Stimulated activated naive CD4-positive, alpha-beta T cell (primary cell): ENCODE measurements around the gene PLA2G2C.

Experiments
- DNase-seq, 6 experiments: peaks; one replicate each; lab custom pipeline; 2025; lab: John Stamatoyannopoulos, UW

Gene PLA2G2C

GRCh38 chr1:20183616-20184271 lies 2.6 kb downstream of the PLA2G2C start:
- no peak for DNase-seq

- no peak for DNase-seq
These were observed 3.3 kb downstream of the PLA2G2C start for GRCh38 chr1:20183035-20183434.

GRCh38 chr1:20182415-20182814 lies 3.9 kb downstream of the PLA2G2C start:
- no peak for DNase-seq

GRCh38 chr1:20180844-20181207 lies 5.5 kb downstream of the PLA2G2C start:
- no peak for DNase-seq

- no peak for DNase-seq
These were observed 6.0 kb downstream of the PLA2G2C start for GRCh38 chr1:20180129-20180843.

- no peak for DNase-seq
These were observed 6.8 kb downstream of the PLA2G2C start for GRCh38 chr1:20179371-20180128.

GRCh38 chr1:20178634-20179370 lies 7.5 kb downstream of the PLA2G2C start:
- DNase-seq: no peak

- no peak for DNase-seq
These were observed 11.2 kb downstream of the PLA2G2C start for GRCh38 chr1:20174937-20175666.

- DNase-seq: no peak
These were observed 14.2 kb downstream of the PLA2G2C start for GRCh38 chr1:20172033-20172590.

GRCh38 chr1:20169932-20170331 lies 16.4 kb downstream of the PLA2G2C start:
- DNase-seq: no peak

- DNase-seq: no peak
These were observed 17.5 kb downstream of the PLA2G2C start for GRCh38 chr1:20168564-20169491.

GRCh38 chr1:20167126-20167525 lies 19.2 kb downstream of the PLA2G2C start:
- no peak for DNase-seq

GRCh38 chr1:20166051-20166450 lies 20.3 kb downstream of the PLA2G2C start:
- no peak for DNase-seq

- no peak for DNase-seq
These were observed 20.8 kb downstream of the PLA2G2C start for GRCh38 chr1:20165522-20165951.

- no peak for DNase-seq
These were observed 21.6 kb downstream of the PLA2G2C start for GRCh38 chr1:20164694-20165202.

- no peak for DNase-seq
These were observed 26.3 kb downstream of the PLA2G2C start for GRCh38 chr1:20160034-20160433.

- no peak for DNase-seq
These were observed 27.8 kb downstream of the PLA2G2C start for GRCh38 chr1:20158358-20159070.

- peak in 1 of 6 experiments; percentile 2 for DNase-seq
These were observed 32.0 kb downstream of the PLA2G2C start for GRCh38 chr1:20154301-20154831.

GRCh38 chr1:20153000-20153418 lies 33.3 kb downstream of the PLA2G2C start:
- DNase-seq: no peak
